PC-3 (cell line): ENCODE measurements around the gene SERPINF2. TPM values are rescaled to one million over a fixed set of nuclear protein-coding genes. Genes with fewer than 3 reads are reported as not detected.
A peak's percentile ranks its signal among the peaks of the same experiment; 100 is the strongest.

Experiments used
- ATAC-seq: fragments of 200-7000 bp; cut with Tn5 transposase; 2 replicates; pipeline ENCODE4 v1.9.1; 2020; ENCODE audit warnings: mild to moderate bottlenecking, moderate library complexity
- BruUV-seq: library from RNA; stranded (reverse); fragments of 400-500 nt; replicated peaks from 2 replicates; lab custom pipeline; 2021; lab: Mats Ljungman, UMichigan
- CTCF ChIA-PET: fragments of 300-600 bp; sonication (Branson Sonifier 250); formaldehyde crosslinking; loops from one replicate; lab custom pipeline; 2022; ENCODE audit warnings: antibody characterized with exemption; lab: Charles Lee
- POLR2A ChIA-PET: fragments of 300-600 bp; sonication (Branson Sonifier 250); formaldehyde crosslinking; loops from one replicate; lab custom pipeline; 2022; ENCODE audit warnings: antibody characterized with exemption; ENCODE audit not compliant: unreplicated experiment; lab: Charles Lee
- DNase-seq: peaks from one replicate; pipeline ENCODE4 v3.0.0-alpha.2; 2015
- H2AFZ ChIP-seq: fragments of 300-600 bp; sonication (generic); 2 replicates; pipeline ENCODE4 v1.6.0; 2016; ENCODE audit warnings: antibody characterized with exemption, low read length
- H3F3A ChIP-seq: fragments of 300-600 bp; sonication (generic); one replicate; pipeline ENCODE4 v1.6.0; 2017; ENCODE audit warnings: antibody characterized with exemption, low read length, control low read depth, mild to moderate bottlenecking; ENCODE audit not compliant: unreplicated experiment
- H3K27ac ChIP-seq: fragments of 300-600 bp; sonication (generic); 2 replicates; pipeline ENCODE4 v1.5.1; 2016; ENCODE audit warnings: mild to moderate bottlenecking, low read length
- H3K27me3 ChIP-seq: fragments of 300-600 bp; sonication (generic); 2 replicates; pipeline ENCODE4 v1.6.1; 2016; ENCODE audit warnings: low read length, mixed read lengths
- H3K36me3 ChIP-seq: fragments of 300-600 bp; sonication (generic); 2 replicates; pipeline ENCODE4 v1.6.1; 2016; ENCODE audit warnings: low read depth, mixed run types, low read length, mixed read lengths
- H3K4me1 ChIP-seq: fragments of 300-600 bp; sonication (generic); 2 replicates; pipeline ENCODE4 v1.5.1; 2016; ENCODE audit warnings: low read length; ENCODE audit not compliant: insufficient read depth
- H3K4me2 ChIP-seq: fragments of 300-600 bp; sonication (generic); 2 replicates; pipeline ENCODE4 v1.6.0; 2016; ENCODE audit warnings: low read length
- H3K4me3 ChIP-seq: fragments of 300-600 bp; sonication (generic); 2 replicates; pipeline ENCODE4 v1.5.1; 2016; ENCODE audit warnings: mild to moderate bottlenecking, low read length, mixed read lengths
- H3K79me2 ChIP-seq: fragments of 300-600 bp; sonication (generic); 2 replicates; pipeline ENCODE4 v1.6.1; 2017; ENCODE audit warnings: low read length, mixed read lengths
- H3K9ac ChIP-seq: fragments of 300-600 bp; sonication (generic); 2 replicates; pipeline ENCODE4 v1.6.0; 2016; ENCODE audit warnings: mild to moderate bottlenecking, low read length
- H3K9me2 ChIP-seq: fragments of 300-600 bp; sonication (generic); replicated peaks from 2 replicates; pipeline ENCODE4 v1.6.1; 2016; ENCODE audit warnings: mixed run types, low read length, mixed read lengths
- H3K9me3 ChIP-seq: fragments of 300-600 bp; sonication (generic); 2 replicates; pipeline ENCODE4 v1.6.1; 2016; ENCODE audit warnings: low read length, mixed read lengths
- H4K20me1 ChIP-seq: fragments of 300-600 bp; sonication (generic); 2 replicates; pipeline ENCODE4 v1.6.1; 2016; ENCODE audit warnings: low read length, mixed read lengths
- CTCF ChIP-seq: fragments of 300-600 bp; sonication (generic); conservative IDR thresholded peaks from 2 replicates; pipeline ENCODE4 v1.5.1; 2017; ENCODE audit warnings: antibody characterized with exemption, low read depth, mild to moderate bottlenecking, low read length
- EZH2 ChIP-seq: fragments of 300-600 bp; sonication (generic); IDR thresholded peaks from one replicate; pipeline ENCODE4 v1.6.1; 2017; ENCODE audit warnings: antibody characterized with exemption, mild to moderate bottlenecking, low read length; ENCODE audit not compliant: unreplicated experiment
- EZH2phosphoT487 ChIP-seq: fragments of 300-600 bp; sonication (generic); IDR thresholded peaks from 2 replicates; pipeline ENCODE4 v1.6.1; 2018; ENCODE audit warnings: mild to moderate bottlenecking, antibody characterized with exemption, low read length, borderline replicate concordance
- intact Hi-C: fragments of 100-400 bp; cut with micrococcal nuclease; formaldehyde crosslinking; loops from 2 replicates; pipeline ENCODE4 v1.9.0; 2023
- total RNA-seq: library from RNA; depleted of rRNA; stranded (reverse); fragments of >200 nt; gene quantifications from 2 replicates; pipeline ENCODE4 v1.2.3, GENCODE V29; 2014

The SERPINF2 gene
- total RNA-seq, 1 experiment from 2014 or later = 2.5 TPM

DNA sequence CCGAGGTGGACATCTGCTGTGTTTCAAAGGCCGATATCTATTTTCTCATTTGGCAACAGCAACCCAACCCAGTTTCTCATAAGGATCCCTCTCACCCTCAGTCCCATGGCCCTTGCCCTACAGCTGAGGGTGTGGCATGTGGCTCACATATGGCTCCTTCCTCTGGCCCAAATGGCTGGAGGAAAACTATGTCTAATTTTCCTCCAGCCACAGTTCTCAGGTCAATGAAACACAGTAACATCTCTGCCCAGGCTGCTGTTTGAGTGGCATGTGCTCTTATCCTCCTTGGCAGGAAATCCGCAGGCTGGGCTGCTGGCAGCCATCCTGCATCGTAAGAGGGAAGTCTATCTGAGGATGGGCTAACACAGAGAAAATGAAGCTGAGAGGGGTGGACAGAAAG is 43.3 kb downstream of the SERPINF2 start:
- POLR2A ChIA-PET = no interaction called here
- TF ChIP-seq EZH2 (no peak), CTCF (no peak), EZH2phosphoT487 (no peak)
- DNase-seq (no peak), ATAC-seq (no peak)
- Histone ChIP-seq H3K27me3 (no peaks in the 10 kb centered on the region), H3K9me3 (no peaks in the 10 kb centered on the region), H3K4me1 (peaks cover 15% of the 10 kb centered on the region), H3K9me2 (no peaks in the 10 kb centered on the region), H3K4me3 (no peak overlapping the region), H2AFZ (no peak overlapping the region), H3K79me2 (no peaks in the 10 kb centered on the region), H3K4me2 (no peak overlapping the region), H4K20me1 (no peaks in the 10 kb centered on the region), H3K36me3 (no peaks in the 10 kb centered on the region; the same call in 1 of the 2 replicates), H3K27ac (no peak overlapping the region), H3K9ac (no peak overlapping the region), H3F3A (no peaks in the 10 kb centered on the region)
- CTCF ChIA-PET = no interaction called here
- BruUV-seq = no TSS peak
- intact Hi-C loops = loop anchor here (2.0 kb wide), 1 partner anchor 65 kb away; no protein-coding TSS in a partner anchor

GRCh38 chr17:1786708-1787107 is 44.0 kb downstream of the SERPINF2 start:
- no peak overlapping the region for H2AFZ ChIP-seq
- CTCF ChIA-PET = no interaction called here

More at GRCh38 chr17:1786708-1787107, 44.0 kb downstream of the SERPINF2 start:
- no TSS peak for BruUV-seq
- no peaks in the 10 kb centered on the region for H3K79me2 ChIP-seq
- H3K27me3 ChIP-seq = no peaks in the 10 kb centered on the region
- DNase-seq (no peak), ATAC-seq (no peak)
- no peak overlapping the region; the same call in 1 of the 2 replicates for H3K4me2 ChIP-seq
- H3K9me2 ChIP-seq = no peaks in the 10 kb centered on the region
- no peaks in the 10 kb centered on the region for H3F3A ChIP-seq
- H3K9ac ChIP-seq = no peak overlapping the region
- no peak overlapping the region for H3K4me3 ChIP-seq
- POLR2A ChIA-PET = no interaction called here
- intact Hi-C loops = no loop called here
- TF ChIP-seq CTCF (no peak), EZH2 (no peak), EZH2phosphoT487 (no peak)
- peaks cover 15% of the 10 kb centered on the region for H3K4me1 ChIP-seq
- H3K27ac ChIP-seq = peak overlapping the region; percentile 79; the same call in 1 of the 2 replicates
- H3K9me3 ChIP-seq = no peaks in the 10 kb centered on the region
- H3K36me3 ChIP-seq = no peaks in the 10 kb centered on the region; the same call in 1 of the 2 replicates
- H4K20me1 ChIP-seq = no peaks in the 10 kb centered on the region
